ENCODE results near the gene KLC4.
"Not testable (repeated sequence)": the region's sequence is repeated elsewhere in the genome, so short reads cannot be mapped to it uniquely, and the experiment has no call there.

Gene KLC4

GRCh38 chr6:43036712-43037111 lies 22.7 kb upstream of the KLC4 start:
- DNase-seq (ENCODE audit: low read depth in 2 of 2) = no peak

GRCh38 chr6:43037197-43037596 lies 22.2 kb upstream of the KLC4 start:
- DNase-seq (ENCODE audit: low read depth in 2 of 2) = no peak

GRCh38 chr6:43037706-43038105 lies 21.7 kb upstream of the KLC4 start:
- no peak for DNase-seq (ENCODE audit: low read depth in 2 of 2)

GRCh38 chr6:43038727-43039126 lies 20.7 kb upstream of the KLC4 start:
- no peak for DNase-seq (ENCODE audit: low read depth in 2 of 2)

- no peak for DNase-seq (ENCODE audit: low read depth in 2 of 2)
Observed at GRCh38 chr6:43040542-43041257, 18.7 kb upstream of the KLC4 start.

GRCh38 chr6:43041475-43041874 lies 18.0 kb upstream of the KLC4 start:
- not testable (repeated sequence) for DNase-seq (ENCODE audit: low read depth in 2 of 2)

- no peak for DNase-seq (ENCODE audit: low read depth in 2 of 2)
Observed at GRCh38 chr6:43043310-43043709, 16.1 kb upstream of the KLC4 start.

- DNase-seq (ENCODE audit: low read depth in 2 of 2) = no peak
Observed at GRCh38 chr6:43045371-43045930, 14.0 kb upstream of the KLC4 start.

GRCh38 chr6:43047998-43048397 lies 11.4 kb upstream of the KLC4 start:
- DNase-seq (ENCODE audit: low read depth in 2 of 2) = no peak

GRCh38 chr6:43050981-43051380 lies 8.4 kb upstream of the KLC4 start:
- no peak for DNase-seq (ENCODE audit: low read depth in 2 of 2)

GRCh38 chr6:43052225-43052841 lies 7.1 kb upstream of the KLC4 start:
- DNase-seq (ENCODE audit: low read depth in 2 of 2) = no peak

- peak in 1 of 2 donors; percentile 9 for DNase-seq (ENCODE audit: low read depth in 2 of 2)
Observed at GRCh38 chr6:43052842-43053544, 6.4 kb upstream of the KLC4 start.

- DNase-seq (ENCODE audit: low read depth in 2 of 2) = peak; percentile 83 to 85
Observed at GRCh38 chr6:43053545-43054205, 5.8 kb upstream of the KLC4 start, which contains the start of gene CUL7. CUL7 (minus strand) TSS chr6:43053851; CDS start chr6:43052788, 1,063 bp downstream.

GRCh38 chr6:43054206-43054943 lies 5.1 kb upstream of the KLC4 start:
- no peak for DNase-seq (ENCODE audit: low read depth in 2 of 2)

GRCh38 chr6:43055966-43056365 lies 3.5 kb upstream of the KLC4 start:
- no peak for DNase-seq (ENCODE audit: low read depth in 2 of 2)

GRCh38 chr6:43058531-43058930 lies 900 bp upstream of the KLC4 start:
- no peak for DNase-seq (ENCODE audit: low read depth in 2 of 2)

GRCh38 chr6:43060034-43060754 lies 763 bp downstream of the KLC4 start:
- no peak for DNase-seq (ENCODE audit: low read depth in 2 of 2)

GRCh38 chr6:43060755-43061633 lies 1.6 kb downstream of the KLC4 start:
- DNase-seq (ENCODE audit: low read depth in 2 of 2) = no peak

- no peak for DNase-seq (ENCODE audit: low read depth in 2 of 2)
Observed at GRCh38 chr6:43061861-43062260, 2.4 kb downstream of the KLC4 start.

GRCh38 chr6:43062818-43063217 lies 3.4 kb downstream of the KLC4 start:
- no peak for DNase-seq (ENCODE audit: low read depth in 2 of 2)

Measured in activated CD4-positive, alpha-beta T cell treated with anti-CD3 and anti-CD28 coated beads for 24 hours (primary cell).